HuH-7.5 (cell line): ENCODE measurements around the gene TPMT.

Source experiments
- DNase-seq: peaks from one replicate; pipeline ENCODE4 v3.0.0; 2011; ENCODE audit warnings: low spot score

Gene TPMT

DNA sequence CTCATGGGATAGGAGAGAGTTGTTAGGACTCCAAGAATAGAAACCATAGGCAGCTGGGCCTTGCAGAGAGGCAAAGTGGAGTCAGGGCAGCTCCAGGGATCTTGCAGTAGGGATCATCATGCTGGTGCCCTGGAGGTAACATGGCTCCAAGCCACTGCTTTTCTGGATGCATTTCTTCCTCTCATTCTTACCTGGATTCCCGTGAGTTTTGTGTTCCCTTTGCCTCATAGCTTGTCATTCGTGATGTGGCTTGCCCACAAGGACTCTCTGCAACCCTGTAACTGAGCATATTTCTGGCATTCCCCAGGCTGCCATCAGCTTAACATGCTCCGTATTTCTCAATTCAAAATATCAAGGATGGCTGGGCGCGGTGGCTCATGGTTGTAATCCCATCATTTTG is 37.7 kb downstream of the TPMT start:
- DNase-seq = no peak

DNA sequence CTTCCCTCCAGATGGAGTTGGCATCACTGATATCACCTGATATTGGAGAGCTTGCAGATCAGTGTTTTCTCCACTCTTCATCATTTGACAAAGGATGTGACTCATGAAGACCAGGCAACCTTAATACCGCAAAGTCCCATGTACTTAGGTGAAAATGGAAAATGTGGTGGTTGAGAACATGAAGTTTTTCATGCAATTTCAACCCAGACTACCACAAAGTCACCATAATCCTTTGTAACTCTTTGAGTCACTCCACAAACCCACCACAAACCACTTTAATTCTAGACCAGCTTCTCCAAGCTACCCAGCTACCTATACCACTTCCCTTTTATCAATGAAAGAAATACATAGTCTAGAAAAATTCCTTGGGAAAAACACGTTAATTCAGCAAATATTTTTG is 39.5 kb downstream of the TPMT start:
- DNase-seq = no peak

DNA sequence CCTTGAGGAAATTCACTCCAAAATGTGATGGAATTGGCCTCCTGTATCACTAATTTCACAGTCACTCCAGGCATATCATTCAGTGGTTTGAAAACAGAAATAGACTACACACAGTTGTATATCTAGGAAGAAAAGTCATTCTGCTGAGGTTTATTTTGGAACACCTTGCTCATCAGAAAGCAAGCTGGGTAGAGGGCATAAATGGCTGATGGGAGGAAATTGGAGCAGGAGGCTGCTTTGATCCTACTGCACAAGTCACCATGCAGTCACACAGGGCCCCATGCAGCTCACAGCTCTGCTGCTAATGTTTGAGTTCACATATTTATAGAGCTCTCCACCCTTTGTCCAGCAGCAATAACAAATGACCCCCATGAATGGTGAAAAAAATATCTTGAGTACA is 44.7 kb downstream of the TPMT start:
- DNase-seq = no peak

DNA sequence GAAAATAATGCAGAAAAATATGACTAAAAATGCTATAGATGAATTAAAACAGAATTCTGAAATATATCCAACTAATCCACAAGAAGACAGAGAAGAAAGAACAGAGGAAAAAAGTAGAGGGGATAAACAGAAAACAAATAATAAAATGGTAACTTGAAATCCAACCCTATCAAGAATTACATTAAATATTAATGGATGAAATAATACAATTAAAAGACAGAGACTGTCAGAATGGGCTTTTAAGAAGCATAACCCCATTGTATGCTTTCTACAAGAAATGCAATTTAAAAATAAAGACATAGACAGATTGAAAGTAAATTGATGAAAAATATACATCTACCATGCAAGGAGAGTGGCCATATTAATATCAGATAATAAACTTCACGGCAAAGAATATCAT is 47.8 kb downstream of the TPMT start:
- DNase-seq = no peak

DNA sequence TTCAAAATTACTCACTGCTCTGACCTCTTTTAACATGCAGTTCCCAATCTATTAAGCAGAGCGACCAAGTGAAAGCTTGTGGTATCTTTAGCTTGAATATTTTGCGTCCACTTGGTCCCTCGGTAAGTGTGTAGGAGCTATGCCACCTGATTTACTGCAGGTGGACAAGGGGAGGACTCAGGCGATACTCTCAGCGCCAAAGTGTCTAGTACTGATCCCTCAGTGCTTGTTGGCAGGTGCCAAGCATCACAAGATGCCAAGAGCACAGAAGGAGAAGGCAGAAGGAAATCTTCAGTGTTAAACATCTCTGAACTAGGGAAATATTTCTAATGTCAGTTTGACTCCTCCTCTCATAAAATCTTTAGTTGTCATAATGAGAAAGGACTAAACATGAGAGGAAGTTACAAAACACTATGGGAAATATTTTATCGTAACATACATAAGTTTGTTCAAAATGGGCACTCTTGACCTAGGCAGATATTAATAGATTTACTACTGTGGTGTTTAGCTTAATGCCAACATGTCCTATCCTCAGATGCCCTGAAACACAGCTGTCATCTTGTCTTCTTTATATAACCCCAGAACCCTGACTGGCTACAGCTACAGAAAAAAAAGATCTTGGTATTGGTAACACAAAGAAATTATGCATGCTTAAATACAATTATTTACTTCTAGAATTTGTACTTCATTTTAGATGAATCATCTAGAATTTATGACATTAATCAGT is 51.9 kb downstream of the TPMT start:
- no peak for DNase-seq

DNA sequence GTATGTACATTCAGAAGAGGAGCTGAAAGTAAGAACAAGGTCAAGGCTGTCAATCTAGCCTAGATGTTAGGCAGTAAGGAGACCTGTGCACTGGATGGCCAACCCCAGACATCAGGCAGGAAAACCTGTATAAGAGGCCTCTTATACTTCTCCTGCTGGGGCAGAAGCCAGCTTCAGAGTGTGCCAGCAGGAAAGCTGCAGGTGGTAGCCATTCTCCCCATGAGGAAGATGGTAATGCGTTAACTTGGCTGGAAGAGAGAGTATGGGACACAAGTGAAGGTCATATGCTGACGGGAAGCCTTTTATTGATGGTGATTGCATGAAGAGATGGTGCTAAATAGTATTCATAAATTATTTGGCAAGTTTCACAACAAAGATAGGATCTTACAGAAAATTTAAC is 53.0 kb downstream of the TPMT start:
- no peak for DNase-seq

DNA sequence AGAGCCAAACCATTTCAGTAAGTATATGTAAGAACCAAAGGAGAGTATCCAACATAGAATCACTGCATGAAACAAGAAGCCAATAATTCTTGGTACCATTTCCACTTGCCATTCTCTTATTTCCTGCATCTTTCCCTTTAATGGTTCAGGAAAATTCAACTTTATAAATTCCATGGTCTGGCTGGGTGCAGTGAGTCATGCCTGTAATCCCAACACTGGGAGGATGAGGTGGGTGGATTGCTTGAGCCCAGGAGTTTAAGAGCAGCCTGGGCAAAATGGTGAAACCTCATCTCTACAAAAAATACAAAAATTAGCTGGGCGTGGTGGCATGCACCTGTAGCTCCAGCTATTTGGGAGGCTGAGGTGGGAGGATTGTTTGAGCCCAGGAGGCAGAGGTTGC is 53.6 kb downstream of the TPMT start:
- no peak for DNase-seq

DNA sequence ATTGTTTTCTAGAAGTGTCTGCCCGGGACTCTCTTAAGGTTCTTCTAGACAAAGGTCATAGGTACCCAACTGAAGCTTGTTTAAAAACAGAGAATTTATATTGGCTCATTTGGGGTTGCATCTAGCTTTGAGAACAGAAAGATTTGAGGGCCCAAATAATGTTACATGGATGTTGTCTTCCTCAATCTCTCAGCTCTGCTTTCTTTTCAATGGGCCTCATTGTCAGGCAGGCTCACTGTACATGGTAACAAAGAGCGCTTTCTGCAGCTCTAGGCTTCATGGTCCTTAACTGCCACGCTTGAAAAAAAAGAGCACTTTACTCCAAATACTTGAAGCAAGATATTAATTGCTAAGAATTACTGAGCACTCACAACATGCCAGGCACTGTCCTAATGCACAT is 54.6 kb downstream of the TPMT start:
- DNase-seq = no peak

DNA sequence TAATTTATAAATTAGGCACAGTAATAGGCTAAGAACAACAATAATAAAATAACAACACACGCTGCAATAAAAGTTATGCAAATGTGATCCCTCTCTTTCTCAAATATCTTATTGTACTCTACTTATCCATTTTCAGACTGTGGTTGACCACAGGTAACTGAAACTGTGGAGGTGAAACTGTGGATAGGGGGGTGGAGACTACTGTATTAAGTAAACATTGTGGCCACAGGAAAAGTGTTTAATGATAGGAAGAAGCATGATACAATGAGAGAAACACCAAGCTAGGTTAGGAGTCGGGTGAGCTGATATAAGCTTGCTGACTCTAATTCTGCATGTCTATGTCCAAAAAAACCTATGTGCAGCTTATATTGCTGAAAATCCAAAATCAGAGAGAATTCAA is 55.4 kb downstream of the TPMT start:
- no peak for DNase-seq

DNA sequence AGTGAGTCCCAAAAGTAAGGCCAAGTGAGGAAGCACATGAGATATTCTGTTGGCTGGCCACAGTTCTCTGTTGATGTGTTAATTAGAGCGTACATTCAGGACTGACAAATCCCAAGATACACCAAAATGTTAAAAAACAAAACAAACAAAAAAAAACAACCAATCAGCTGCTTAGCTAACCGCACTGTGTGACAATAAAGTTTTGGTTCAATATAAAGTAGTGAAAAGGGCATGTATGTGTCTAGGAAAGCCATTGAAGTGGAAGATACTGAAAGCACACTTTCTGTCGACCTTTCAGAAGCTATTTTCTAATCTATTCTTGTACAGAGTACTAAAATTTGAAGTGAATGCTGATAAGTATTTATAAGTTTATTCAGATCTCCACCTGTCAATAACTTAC is 58.5 kb downstream of the TPMT start:
- DNase-seq = no peak

DNA sequence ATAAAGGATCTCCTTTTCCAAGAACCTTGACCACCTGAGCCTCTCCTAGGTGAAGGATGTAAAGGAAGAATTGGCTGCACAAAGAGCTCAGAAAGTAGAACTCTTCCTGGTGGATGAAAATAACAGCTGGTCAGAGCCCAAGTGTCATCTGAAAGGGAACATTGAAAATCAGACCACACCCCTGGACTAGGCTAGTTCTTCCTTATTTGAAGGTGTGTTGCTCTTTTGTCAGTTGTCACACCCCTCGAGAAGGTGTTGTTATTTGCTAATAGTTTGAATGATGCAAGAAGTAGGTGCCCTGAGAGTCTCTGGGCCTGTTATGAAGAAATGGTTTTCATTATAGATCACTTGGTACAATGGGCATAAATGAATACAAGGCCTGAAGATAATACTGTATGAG is 63.5 kb downstream of the TPMT start:
- no peak for DNase-seq

DNA sequence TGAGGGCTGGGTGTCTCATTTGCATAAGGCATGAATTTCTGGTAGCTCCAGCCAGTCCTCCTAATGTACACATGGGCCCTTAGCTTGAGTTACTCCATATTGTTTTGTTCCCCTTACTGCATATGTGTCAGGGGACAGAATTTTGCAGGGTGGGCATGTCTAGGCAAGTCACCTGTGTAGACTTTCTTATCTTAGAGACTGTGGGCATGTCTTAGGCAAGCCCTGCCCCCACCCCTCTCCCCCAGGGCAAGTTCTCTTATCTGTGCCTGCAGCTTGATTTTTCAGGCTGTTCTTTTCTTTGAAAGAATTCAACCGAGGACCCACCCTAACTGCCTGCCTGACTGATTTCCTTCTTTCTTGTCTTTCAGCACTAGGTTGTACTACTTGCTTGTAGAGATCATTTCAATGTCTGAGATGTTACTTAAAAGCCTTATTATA is 64.5 kb downstream of the TPMT start:
- no peak for DNase-seq

DNA sequence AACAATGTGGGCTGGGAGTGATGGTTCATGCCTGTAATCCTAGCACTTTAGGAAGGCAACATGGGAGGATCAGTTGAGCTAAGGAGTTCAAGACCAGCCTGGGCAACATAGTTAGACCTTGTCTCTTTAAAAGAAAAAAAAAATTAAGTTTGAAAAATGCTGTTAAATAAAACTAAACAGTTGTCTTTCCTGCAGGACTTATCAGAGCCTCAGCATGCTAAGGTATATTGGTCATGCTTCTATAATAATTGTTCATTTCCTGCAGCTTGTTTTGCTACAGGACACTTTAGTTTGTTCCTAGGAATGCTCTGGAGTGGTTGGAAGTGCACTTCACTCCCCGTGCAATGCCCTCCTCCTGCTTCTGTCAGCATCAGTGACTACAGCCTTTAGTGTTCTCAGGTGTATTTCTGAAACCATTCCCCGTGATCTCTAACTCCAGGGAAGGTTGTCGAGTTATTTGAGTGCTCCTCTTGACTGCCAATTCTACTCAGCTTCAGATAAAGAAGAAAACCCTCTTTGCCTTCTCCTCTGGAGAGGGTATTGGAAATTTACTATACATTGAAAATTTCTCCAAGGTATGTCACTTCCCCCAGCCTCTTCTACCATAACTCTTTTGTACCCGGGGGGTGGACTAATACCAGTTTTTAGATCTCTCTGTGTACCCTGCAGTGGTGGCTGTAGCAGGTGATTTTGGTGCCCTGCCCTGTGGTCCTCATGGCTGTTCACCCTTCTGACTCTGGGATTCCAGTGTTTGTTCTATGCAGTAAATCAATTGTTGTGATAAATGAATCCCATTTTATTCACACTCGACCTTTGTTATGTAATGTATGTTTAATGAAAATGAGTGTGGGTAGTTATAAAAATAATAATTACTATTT is 66.2 kb downstream of the TPMT start:
- DNase-seq = no peak

DNA sequence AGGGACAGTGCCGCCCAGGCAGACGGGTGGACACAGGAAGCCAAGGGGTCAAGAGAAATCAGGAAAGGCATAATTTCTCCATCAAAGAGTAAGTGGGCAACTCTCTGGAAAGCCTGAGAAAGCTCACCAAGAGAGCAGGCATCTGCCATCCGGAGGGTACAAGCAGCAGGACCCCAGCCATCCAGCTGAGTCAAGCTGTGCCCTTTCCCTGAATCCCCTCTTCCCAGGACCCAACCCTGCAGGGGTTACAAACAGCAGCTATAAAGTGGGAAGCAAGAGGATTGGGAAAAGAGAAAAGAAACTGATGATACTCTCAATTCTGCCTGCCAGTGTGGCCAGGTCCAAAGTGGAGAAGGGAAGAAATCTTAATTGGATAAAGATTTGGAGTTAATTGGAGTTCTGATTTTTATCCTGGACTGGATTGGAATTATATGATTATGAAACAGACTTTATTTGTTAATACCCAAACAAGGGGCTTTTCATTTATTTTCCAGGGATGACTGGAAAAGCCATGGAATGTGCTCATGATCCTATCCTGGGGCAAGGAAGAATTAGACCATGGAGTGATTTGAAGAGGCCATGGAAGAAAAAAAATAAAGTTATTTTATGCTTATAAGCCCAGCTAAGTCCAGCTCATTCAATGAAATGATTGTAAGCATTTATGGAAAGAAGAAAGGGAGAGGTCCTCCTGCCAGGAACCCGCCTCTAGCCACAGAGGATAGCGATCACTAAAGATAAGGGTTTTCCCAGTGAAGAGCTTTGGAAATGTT is 67.3 kb downstream of the TPMT start:
- DNase-seq = no peak

DNA sequence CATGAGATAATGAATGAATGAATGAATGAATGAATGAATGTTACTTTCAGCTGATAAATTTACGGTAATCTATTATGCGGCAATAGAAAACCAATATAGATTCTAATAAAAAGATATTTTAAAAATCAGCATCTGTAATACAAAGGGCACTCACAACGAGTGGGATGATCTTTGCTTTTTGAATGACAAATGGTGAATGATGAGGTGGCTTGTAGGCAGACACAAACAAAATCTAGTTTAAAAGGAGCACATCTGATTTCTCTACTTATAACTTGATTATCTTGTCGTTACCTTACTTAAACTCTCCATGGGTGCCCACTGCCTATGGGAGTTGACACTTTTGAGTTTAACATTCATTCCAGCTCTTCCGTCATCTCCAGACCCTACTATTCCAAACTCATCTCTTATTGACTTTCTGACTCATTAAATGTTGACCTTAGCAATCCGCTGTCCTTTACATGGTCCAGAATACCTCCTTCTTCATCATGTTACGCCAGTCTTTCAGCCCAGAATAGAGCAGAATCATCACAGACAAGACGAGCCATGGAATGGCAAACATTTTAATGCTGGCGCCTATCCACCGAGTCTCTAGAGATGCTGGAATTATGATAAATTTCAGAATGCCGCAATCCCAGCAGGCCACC is 73.7 kb downstream of the TPMT start:
- DNase-seq = no peak

DNA sequence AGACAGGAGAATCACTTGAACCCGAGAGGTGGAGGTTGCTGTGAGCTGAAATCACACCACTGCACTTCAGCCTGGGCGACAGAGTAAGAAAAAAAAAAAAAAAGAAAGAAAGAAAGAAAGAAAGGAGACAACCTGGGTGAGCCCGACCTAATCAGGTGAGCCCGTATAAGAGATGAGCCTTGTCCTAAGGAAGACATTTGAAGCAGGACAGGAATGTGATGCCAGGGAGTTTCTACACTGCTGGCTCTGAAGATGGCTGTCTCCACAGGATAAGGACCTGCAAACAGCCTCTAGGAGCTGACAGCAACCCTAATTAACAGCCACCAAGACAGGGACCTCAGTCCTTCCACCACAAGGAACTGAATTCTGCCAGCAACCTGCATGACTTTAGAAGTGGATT is 74.3 kb downstream of the TPMT start:
- no peak for DNase-seq

DNA sequence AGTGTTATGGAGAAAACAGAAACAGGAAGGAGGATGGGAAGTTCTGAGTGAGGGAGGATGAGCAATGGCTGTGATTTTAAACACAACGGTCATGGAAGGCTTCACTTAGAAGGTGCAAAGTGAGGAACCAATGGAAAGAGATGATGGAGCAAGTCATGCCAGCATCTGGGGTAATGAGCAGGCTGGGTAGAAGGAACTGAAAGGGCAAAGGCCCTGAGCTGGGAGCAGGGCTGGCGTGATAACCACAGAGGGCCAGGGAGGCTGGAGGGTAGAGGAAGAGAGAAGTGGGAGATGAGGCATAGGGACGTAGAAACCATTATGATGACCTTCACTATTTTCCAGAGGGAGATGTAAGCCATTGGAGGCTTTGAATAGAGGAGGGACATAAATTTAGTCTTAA is 76.0 kb downstream of the TPMT start:
- DNase-seq = no peak
